ENCODE measurements around the gene EIF4G3.

Gene EIF4G3

DNA sequence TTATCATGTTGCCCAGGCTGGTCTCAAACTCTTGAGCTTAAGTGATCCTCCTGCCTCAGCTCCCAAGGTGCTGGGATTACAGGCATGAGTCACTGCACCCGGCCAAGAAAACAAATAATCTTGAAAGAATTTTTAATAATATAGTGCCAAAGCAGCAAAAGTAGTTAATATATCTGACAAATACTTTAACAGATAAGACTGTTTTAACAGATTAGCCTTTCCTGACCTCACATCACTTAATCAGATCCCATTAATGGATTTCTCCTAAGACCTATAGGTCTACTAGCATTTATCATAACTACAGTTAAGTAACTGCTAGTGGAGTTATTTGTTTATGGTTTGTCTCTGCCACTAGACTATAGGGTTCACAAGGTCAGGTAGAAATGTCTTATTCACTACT lies 328.5 kb downstream of the EIF4G3 start:
- H4K20me1 ChIP-seq (ENCODE audit: control insufficient read depth, insufficient read depth, low read depth, low read length), result no peaks in the 10 kb centered on the region
- H3K27ac ChIP-seq (ENCODE audit: low read depth, low read length), result no peak overlapping the region
- no peaks in the 10 kb centered on the region for H3K9me3 ChIP-seq (ENCODE audit: control insufficient read depth, insufficient read depth, low read length)
- H3K36me3 ChIP-seq (ENCODE audit: control insufficient read depth, low read length), result peaks cover 56% of the 10 kb centered on the region
- H3K79me2 ChIP-seq (ENCODE audit: control insufficient read depth, low read length), result no peaks in the 10 kb centered on the region
- H3K4me3 ChIP-seq (ENCODE audit: low read length), result no peak overlapping the region
- no peaks in the 10 kb centered on the region for H3K9me2 ChIP-seq (replicated peaks; ENCODE audit: control insufficient read depth, low read length)
- H3K27me3 ChIP-seq (ENCODE audit: control insufficient read depth, low read length), result no peaks in the 10 kb centered on the region
- H3K4me1 ChIP-seq (ENCODE audit: control insufficient read depth, low read length), result no peaks in the 10 kb centered on the region
- no peak overlapping the region for H3K4me2 ChIP-seq (ENCODE audit: low read length)
- H3F3A ChIP-seq (ENCODE audit: control insufficient read depth, insufficient read depth), result no peaks in the 10 kb centered on the region
- TF ChIP-seq, protein P1, sequence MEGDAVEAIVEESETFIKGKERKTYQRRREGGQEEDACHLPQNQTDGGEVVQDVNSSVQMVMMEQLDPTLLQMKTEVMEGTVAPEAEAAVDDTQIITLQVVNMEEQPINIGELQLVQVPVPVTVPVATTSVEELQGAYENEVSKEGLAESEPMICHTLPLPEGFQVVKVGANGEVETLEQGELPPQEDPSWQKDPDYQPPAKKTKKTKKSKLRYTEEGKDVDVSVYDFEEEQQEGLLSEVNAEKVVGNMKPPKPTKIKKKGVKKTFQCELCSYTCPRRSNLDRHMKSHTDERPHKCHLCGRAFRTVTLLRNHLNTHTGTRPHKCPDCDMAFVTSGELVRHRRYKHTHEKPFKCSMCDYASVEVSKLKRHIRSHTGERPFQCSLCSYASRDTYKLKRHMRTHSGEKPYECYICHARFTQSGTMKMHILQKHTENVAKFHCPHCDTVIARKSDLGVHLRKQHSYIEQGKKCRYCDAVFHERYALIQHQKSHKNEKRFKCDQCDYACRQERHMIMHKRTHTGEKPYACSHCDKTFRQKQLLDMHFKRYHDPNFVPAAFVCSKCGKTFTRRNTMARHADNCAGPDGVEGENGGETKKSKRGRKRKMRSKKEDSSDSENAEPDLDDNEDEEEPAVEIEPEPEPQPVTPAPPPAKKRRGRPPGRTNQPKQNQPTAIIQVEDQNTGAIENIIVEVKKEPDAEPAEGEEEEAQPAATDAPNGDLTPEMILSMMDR (IDR thresholded peaks at IDR 0.05; ENCODE audit: low read depth, low read length, poor library complexity, severe bottlenecking), result no peak
- TF ChIP-seq EZH2phosphoT487 (IDR thresholded peaks at IDR 0.05; ENCODE audit: borderline replicate concordance, low read length), result no peak

DNA sequence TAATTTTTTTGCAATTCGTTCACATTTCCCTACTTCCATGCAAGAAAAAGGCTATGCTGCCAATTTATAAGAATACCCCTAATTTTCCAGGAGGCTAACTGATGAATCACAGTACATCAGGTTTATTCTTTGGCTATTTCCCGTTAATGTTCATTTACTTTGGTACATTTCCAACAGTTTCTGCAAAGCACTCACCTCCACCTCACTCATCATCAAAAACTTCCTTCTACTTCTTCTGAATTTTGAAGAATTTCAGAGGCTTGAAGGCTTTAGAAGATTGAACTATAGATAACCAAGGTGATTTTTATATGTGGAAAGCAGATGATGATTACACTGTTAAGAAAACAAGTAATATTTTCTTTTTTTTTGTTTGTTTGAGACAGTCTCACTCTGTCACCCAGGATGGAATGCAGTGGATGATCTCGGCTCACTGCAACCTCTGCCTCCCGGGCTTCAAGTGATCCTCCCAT lies 329.1 kb downstream of the EIF4G3 start:
- no peak overlapping the region for H3K4me2 ChIP-seq (ENCODE audit: low read length)
- H3K27me3 ChIP-seq (ENCODE audit: control insufficient read depth, low read length), result no peaks in the 10 kb centered on the region
- TF ChIP-seq, protein P1 (IDR thresholded peaks at IDR 0.05; ENCODE audit: low read depth, low read length, poor library complexity, severe bottlenecking), result no peak
- no peaks in the 10 kb centered on the region for H3K9me2 ChIP-seq (replicated peaks; ENCODE audit: control insufficient read depth, low read length)
- H3K27ac ChIP-seq (ENCODE audit: low read depth, low read length), result no peak overlapping the region
- H3K36me3 ChIP-seq (ENCODE audit: control insufficient read depth, low read length), result peaks cover 52% of the 10 kb centered on the region
- no peaks in the 10 kb centered on the region for H3K4me1 ChIP-seq (ENCODE audit: control insufficient read depth, low read length)
- no peak overlapping the region for H3K4me3 ChIP-seq (ENCODE audit: low read length)
- H4K20me1 ChIP-seq (ENCODE audit: control insufficient read depth, insufficient read depth, low read depth, low read length), result no peaks in the 10 kb centered on the region
- no peaks in the 10 kb centered on the region for H3F3A ChIP-seq (ENCODE audit: control insufficient read depth, insufficient read depth)
- H3K9me3 ChIP-seq (ENCODE audit: control insufficient read depth, insufficient read depth, low read length), result no peaks in the 10 kb centered on the region
- H3K79me2 ChIP-seq (ENCODE audit: control insufficient read depth, low read length), result no peaks in the 10 kb centered on the region

DNA sequence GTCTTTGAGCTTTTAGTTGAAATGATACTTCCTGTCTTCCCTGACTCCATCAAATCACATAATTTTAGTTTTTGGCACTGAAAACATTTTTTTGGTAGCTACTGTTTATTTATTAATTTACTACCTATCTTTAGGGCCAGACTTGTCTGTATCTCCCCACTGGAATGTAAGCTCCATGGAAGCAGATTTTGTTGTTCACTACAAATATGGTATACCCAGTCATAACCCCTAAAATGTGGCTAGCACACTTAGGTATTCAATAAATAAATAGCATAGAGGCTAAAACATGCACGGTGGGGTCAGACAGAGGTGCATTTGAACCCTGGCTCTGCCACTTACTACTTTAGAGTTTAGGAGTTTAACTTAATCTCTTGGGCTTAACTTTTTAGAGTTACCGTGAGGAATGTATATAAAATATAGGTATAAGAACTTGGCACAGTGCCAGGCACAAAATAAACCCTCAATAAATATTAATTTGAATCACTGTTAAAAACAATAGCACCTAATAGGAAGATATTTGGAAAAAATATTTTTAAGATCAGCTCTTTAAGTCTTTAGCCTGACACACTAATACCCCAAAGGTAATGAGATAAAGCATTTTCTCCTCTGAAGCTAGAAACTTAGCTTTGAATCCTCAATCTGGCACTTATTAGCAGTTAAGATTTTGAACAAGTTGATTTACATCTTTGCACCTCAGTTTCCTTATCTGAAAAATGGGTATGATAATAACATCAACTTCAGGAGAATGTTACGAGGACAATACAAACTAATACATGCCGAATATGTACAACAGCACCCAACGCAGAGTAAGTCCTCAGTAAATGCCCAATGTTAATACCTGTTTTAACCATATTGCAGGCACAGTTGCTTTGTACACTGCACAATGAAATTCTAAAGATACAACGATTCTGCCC lies 330.0 kb downstream of the EIF4G3 start:
- Histone ChIP-seq H3K79me2 (ENCODE audit: control insufficient read depth, low read length) (no peaks in the 10 kb centered on the region), H3K4me3 (ENCODE audit: low read length) (no peak overlapping the region), H3K9me3 (ENCODE audit: control insufficient read depth, insufficient read depth, low read length) (no peaks in the 10 kb centered on the region), H3F3A (ENCODE audit: control insufficient read depth, insufficient read depth) (no peaks in the 10 kb centered on the region), H3K27ac (ENCODE audit: low read depth, low read length) (no peak overlapping the region), H4K20me1 (ENCODE audit: control insufficient read depth, insufficient read depth, low read depth, low read length) (no peaks in the 10 kb centered on the region), H3K27me3 (ENCODE audit: control insufficient read depth, low read length) (no peaks in the 10 kb centered on the region), H3K4me1 (ENCODE audit: control insufficient read depth, low read length) (no peaks in the 10 kb centered on the region), H3K36me3 (ENCODE audit: control insufficient read depth, low read length) (peaks cover 48% of the 10 kb centered on the region), H3K9me2 (replicated peaks; ENCODE audit: control insufficient read depth, low read length) (no peaks in the 10 kb centered on the region), H3K4me2 (ENCODE audit: low read length) (no peak overlapping the region)
- no peak for TF ChIP-seq EZH2phosphoT487 (IDR thresholded peaks at IDR 0.05; ENCODE audit: borderline replicate concordance, low read length)
- TF ChIP-seq, protein P1 (IDR thresholded peaks at IDR 0.05; ENCODE audit: low read depth, low read length, poor library complexity, severe bottlenecking), result no peak
